Psoas muscle (tissue), 8 donors: Measurements from ENCODE around the gene HDAC3. TPM values are rescaled to one million over a fixed set of nuclear protein-coding genes. Genes with fewer than 3 reads are reported as not detected.

Experiments
- ATAC-seq, 4 donors: fragments of 200-7000 bp; cut with Tn5 transposase; one replicate each; pipeline ENCODE4 v1.9.1; 2020; ENCODE audit warnings: moderate library complexity in 3 of 4, mild to moderate bottlenecking in 2 of 4
- DNase-seq, 2 donors: peaks; one replicate each; pipeline ENCODE4 v3.0.0-alpha.2; 2020
- H3K27ac ChIP-seq: fragments of 200-600 bp; one replicate; pipeline ENCODE4 v1.8.0; 2022
- H3K27me3 ChIP-seq, 3 donors: fragments of 200-600 bp in 1 of 3; one replicate each; pipeline versions ENCODE4 v1.6.1 to v1.8.0; 2013 to 2022; ENCODE audit warnings: low read length in 2 of 3, mild to moderate bottlenecking in 2 of 3, moderate library complexity in 1 of 3; ENCODE audit not compliant: insufficient read depth in 3 of 3
- H3K36me3 ChIP-seq, 2 donors: fragments of 200-600 bp in 1 of 2; one replicate each; pipeline versions ENCODE4 v1.6.1 to v1.8.0; 2013 to 2022; ENCODE audit warnings: low read depth in 1 of 2, mild to moderate bottlenecking in 1 of 2, moderate library complexity in 1 of 2; ENCODE audit not compliant: insufficient read depth in 1 of 2
- H3K4me1 ChIP-seq: fragments of 200-600 bp; one replicate; pipeline ENCODE4 v1.8.0; 2022
- H3K4me3 ChIP-seq: fragments of 200-600 bp; one replicate; pipeline ENCODE4 v1.8.0; 2022; ENCODE audit warnings: mild to moderate bottlenecking
- H3K9me3 ChIP-seq: fragments of 200-600 bp; one replicate; pipeline ENCODE4 v1.8.0; 2022
- CTCF ChIP-seq: fragments of 200-600 bp; IDR thresholded peaks from one replicate; pipeline ENCODE4 v1.8.0; 2022; ENCODE audit warnings: antibody characterized with exemption
- WGBS, 3 donors: extraction: QIAGEN DNeasy Blood & Tissue Kit; methylation state at CpG; one replicate each; pipeline versions ENCODE4 v1.1.6 to v1.1.7; 2013; 5-methylcytosine and 5-hydroxymethylcytosine counted together
- intact Hi-C, 2 donors: fragments of 100-400 bp; cut with DNase I; formaldehyde crosslinking; loops; one replicate each; pipeline versions ENCODE4 v1.11.0 to v1.14.2; 2022
- polyA plus RNA-seq, 3 donors: library from polyadenylated mRNA; stranded (reverse); fragments of 200-250 nt; gene quantifications; one replicate each; pipeline ENCODE4 v1.2.3, GENCODE V29; 2013
- total RNA-seq, 4 donors: library from RNA; stranded (reverse); fragmentation: NEBNext Ultra II Directional in 2 of 4; extraction: Animal tissue kit (Norgen Biotek cat#: 25700) in 2 of 4; gene quantifications; one replicate each; pipeline versions ENCODE4 v1.2.1 to v1.2.4, GENCODE V29; 2021 to 2023
- donor health status: healthy with polysubstance abuse.
- donor health status: DM: no; HTN: no; CAD: no; lungs with moderate emphysema.
- donor health status: Bipolar disorder and iron deficiency.
- donor health status: healthy.
- donor health status: DM: yes; HTN: yes; CAD: no.
- donor health status: DM: no; HTN: no; CAD: no.
- donor health status: DM: no; HTN: no; CAD: no.
- donor health status: DM: yes; HTN: yes; CAD: no.

HDAC3 gene
- total and polyA plus RNA-seq, 7 donors: 16.9 to 41.3 (median 30.1) TPM

DNA sequence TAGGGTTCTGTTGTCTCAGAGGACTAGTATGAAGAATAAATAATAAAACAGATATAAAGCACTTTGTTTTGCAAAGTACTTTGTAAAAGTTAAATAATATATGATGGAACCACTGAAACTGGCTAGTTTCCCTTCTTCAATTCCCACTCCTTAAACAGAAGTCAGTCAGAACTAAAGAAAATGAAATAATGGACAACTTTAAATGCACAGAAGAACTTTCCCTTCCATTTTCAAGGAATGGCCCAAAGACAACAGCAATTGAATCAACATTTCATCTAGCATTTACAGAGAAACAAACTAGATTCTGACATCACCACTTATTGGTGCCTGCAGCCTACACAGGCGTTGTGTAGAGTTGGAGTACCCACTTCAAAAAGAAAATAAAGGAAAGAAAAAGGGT, 34.0 kb downstream of the HDAC3 start:
- no peak for DNase-seq
- Histone ChIP-seq H3K4me3 (no peak overlapping the region), H3K4me1 (peaks cover 82% of the 10 kb centered on the region), H3K9me3 (no peaks in the 10 kb centered on the region), H3K27ac (peak overlapping the region; percentile 80), H3K27me3 (no peaks in the 10 kb centered on the region), H3K36me3 (no peaks in the 10 kb centered on the region)
- intact Hi-C loops: no loop called here
- WGBS, 3 donors: 93% methylated on average over 1 of the region's 1 CpG
- TF ChIP-seq CTCF: no peak
- ATAC-seq: no peak

DNA sequence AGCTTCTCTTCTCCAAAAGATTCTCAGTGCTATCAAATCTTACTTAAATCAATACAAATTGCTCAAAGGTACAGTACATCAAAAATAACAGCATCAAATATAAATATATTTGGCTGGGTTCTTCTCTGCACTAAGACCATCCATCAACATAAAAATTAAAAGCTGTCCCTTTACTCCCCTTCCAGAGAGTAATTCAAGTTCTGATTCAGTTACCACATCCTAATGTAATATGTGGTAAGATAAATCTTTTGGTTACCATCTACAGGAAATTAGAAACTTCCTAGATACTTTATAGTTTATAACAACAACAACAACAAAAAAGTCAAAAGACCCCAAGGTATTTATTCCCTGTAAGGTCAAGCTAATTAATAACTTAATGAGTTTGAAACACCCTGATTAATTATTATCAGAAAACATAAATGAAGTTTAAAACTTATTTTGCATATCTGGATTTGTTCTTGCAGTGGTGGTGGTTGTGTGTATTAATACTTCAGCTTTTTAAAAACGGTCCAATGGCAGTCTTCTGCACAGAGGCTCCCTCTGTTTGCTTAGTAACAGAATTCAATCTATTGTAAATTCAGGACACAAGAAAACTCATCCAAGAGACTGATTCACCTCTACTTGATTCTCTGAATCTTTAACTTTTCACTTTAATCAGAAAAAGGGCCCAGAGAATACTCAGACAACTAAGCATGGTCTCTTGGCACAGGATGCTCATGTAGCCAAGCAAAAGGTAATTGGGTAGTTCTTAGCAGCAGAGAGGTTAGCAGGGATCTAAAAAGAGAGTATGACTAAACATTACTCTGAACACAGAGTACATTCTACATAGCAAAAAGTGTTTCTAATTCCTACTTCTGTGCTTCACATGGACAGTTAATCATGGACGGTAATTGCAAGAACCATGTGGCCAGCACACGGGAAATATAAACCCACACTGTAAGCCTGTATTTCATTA, 38.0 kb downstream of the HDAC3 start:
- Histone ChIP-seq H3K4me1 (peaks cover 83% of the 10 kb centered on the region), H3K4me3 (peak overlapping the region; percentile 44), H3K36me3 (peaks cover 0 to 8% of the 10 kb centered on the region in 2 donors), H3K27ac (peak overlapping the region; percentile 95), H3K27me3 (no peaks in the 10 kb centered on the region), H3K9me3 (no peaks in the 10 kb centered on the region)
- 14 to 42% (median 22%) methylated on average over 3 of the region's 3 CpGs for WGBS, 3 donors
- no peak for DNase-seq
- peak; percentile 93 to 95 (median 93) for ATAC-seq
- TF ChIP-seq CTCF: no peak
- intact Hi-C loops: no loop called here

DNA sequence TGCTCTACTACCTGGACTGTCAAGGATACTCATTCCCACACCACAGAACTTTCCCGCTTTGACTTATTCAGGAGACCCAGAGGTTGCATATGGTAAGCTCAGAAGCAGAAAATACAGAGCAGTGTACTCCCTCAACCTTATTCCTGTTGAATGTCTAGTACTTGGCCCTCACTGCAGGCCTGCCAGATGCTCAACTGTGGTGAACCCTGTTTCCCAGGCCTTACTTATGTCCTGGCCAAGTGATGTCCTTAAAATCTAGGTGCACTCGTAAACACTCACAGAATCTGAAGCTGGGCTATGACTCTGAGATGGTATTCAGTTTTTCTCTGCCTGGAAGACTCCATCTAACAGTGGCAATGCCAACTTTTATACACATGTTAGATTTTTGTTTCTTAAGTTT, 38.8 kb downstream of the HDAC3 start:
- Histone ChIP-seq H3K27me3 (no peaks in the 10 kb centered on the region), H3K4me3 (peak overlapping the region; percentile 23), H3K9me3 (no peaks in the 10 kb centered on the region), H3K27ac (peak overlapping the region; percentile 95), H3K36me3 (peaks cover 0 to 15% of the 10 kb centered on the region in 2 donors), H3K4me1 (peaks cover 81% of the 10 kb centered on the region)
- intact Hi-C loops: no loop called here
- TF ChIP-seq CTCF: no peak
- 61 to 80% (median 64%) methylated on average over 2 of the region's 2 CpGs for WGBS, 3 donors
- ATAC-seq (peak in 2 of 4 donors; percentile 56 to 63), DNase-seq (no peak)

- no peak for DNase-seq
- Histone ChIP-seq H3K4me1 (peaks cover 81% of the 10 kb centered on the region), H3K27ac (peak overlapping the region; percentile 95)
Observed at GRCh38 chr5:141597394-141597793, 39.3 kb downstream of the HDAC3 start.

More at GRCh38 chr5:141597394-141597793, 39.3 kb downstream of the HDAC3 start:
- ATAC-seq: peak in 1 of 4 donors; percentile 2
- Histone ChIP-seq H3K36me3 (peaks cover 0 to 15% of the 10 kb centered on the region in 2 donors), H3K27me3 (no peaks in the 10 kb centered on the region), H3K4me3 (no peak overlapping the region), H3K9me3 (no peaks in the 10 kb centered on the region)
- no peak for TF ChIP-seq CTCF
- 58 to 74% (median 64%) methylated on average over 2 of the region's 2 CpGs for WGBS, 3 donors
- intact Hi-C loops: no loop called here
